Lower leg skin (tissue), 4 donors: Measurements from ENCODE around the gene ADISSP. TPM values are rescaled to one million over a fixed set of nuclear protein-coding genes. Genes with fewer than 3 reads are reported as not detected.

ENCODE experiments used
- DNase-seq, 2 donors: peaks; one replicate each; pipeline ENCODE4 v3.0.0-alpha.2; 2019; ENCODE audit warnings: low spot score in 2 of 2
- H3K4me3 ChIP-seq: fragments of 200-600 bp; sonication (generic); 2 replicates; pipeline ENCODE4 v1.5.1; 2017; ENCODE audit warnings: mild to moderate bottlenecking, low read depth; ENCODE audit not compliant: poor library complexity, severe bottlenecking
- CTCF ChIP-seq, 3 donors: fragments of 450-650 bp; IDR thresholded peaks; one replicate each; pipeline ENCODE4 v1.5.1; 2016; ENCODE audit warnings: antibody characterized with exemption in 3 of 3, mild to moderate bottlenecking in 3 of 3, moderate library complexity in 2 of 3
- POLR2A ChIP-seq, 2 donors: fragments of 450-650 bp; IDR thresholded peaks; one replicate each; pipeline ENCODE4 v1.6.1; 2016 to 2017; ENCODE audit warnings: antibody characterized with exemption in 2 of 2, mild to moderate bottlenecking in 1 of 2, moderate library complexity in 1 of 2
- WGBS, 2 donors: methylation state at CpG; one replicate each; pipeline ENCODE4 v1.1.5; 2018; 5-methylcytosine and 5-hydroxymethylcytosine counted together
- intact Hi-C: fragments of 100-400 bp; cut with DNase I; formaldehyde crosslinking; loops from one replicate; pipeline ENCODE4 v1.15.0; 2023; ENCODE audit warnings: low total_unique reads
- total RNA-seq, 4 donors: library from RNA; depleted of rRNA; stranded (reverse); fragments of >200 nt; gene quantifications; one replicate each; pipeline ENCODE4 v1.1.0, GENCODE V29; 2016

The ADISSP gene
- total RNA-seq, 4 donors from 2014 or later, result 9.7 to 21.8 (median 15.5) TPM

DNA sequence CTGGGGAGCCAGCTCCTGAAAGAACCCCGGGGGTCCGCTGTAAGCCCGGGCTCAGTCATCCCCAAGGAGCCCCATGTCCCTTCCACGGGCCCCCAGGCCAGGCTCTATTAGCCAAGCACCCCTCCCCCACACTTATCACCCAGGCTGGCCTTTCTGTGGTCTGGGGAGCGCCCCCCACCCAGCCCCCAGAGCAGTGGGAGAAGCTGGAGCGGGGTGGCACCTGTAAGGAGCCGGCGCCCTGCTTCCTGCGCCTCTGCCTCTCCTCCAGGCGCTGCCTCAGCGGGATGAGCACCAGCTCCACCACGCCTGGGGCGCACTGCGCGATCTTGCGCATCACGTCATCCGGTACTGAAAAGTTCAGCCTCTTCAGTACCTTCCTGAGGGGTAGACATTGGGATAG, 11.4 kb upstream of the ADISSP start:
- 39 to 69% methylated on average over 16 to 17 of the region's 18 CpGs for WGBS, 2 donors
- intact Hi-C loops, result no loop called here
- no peak for DNase-seq
- no peak for TF ChIP-seq POLR2A (IDR thresholded peaks at IDR 0.05)
- TF ChIP-seq CTCF (IDR thresholded peaks at IDR 0.05), result no peak
- H3K4me3 ChIP-seq, result no peak overlapping the region

GRCh38 chr20:3777716-3778629, 10.4 kb upstream of the ADISSP start:
- no peak for TF ChIP-seq POLR2A (IDR thresholded peaks at IDR 0.05)
- TF ChIP-seq CTCF (IDR thresholded peaks at IDR 0.05), result no peak
- intact Hi-C loops, result no loop called here
- peak overlapping the region; percentile 24 for H3K4me3 ChIP-seq
- peak in 1 of 2 donors; percentile 95 for DNase-seq
- WGBS, 2 donors, result 1 to 10% methylated on average over 19 to 43 of the region's 70 CpGs

GRCh38 chr20:3777381-3777715, 9.8 kb upstream of the ADISSP start:
- intact Hi-C loops, result no loop called here
- no peak for DNase-seq

GRCh38 chr20:3775457-3776108, 8.0 kb upstream of the ADISSP start:
- no peak for TF ChIP-seq CTCF (IDR thresholded peaks at IDR 0.05)

More at GRCh38 chr20:3777381-3777715, 9.8 kb upstream of the ADISSP start:
- no peak for TF ChIP-seq POLR2A (IDR thresholded peaks at IDR 0.05)
- TF ChIP-seq CTCF (IDR thresholded peaks at IDR 0.05), result no peak
- WGBS, 2 donors, result 13 to 15% methylated on average over 10 to 16 of the region's 16 CpGs
- H3K4me3 ChIP-seq, result peak overlapping the region; percentile 24

GRCh38 chr20:3771552-3772058, 4.1 kb upstream of the ADISSP start:
- no peak for DNase-seq
- intact Hi-C loops, result no loop called here
- no peak overlapping the region for H3K4me3 ChIP-seq
- TF ChIP-seq POLR2A (IDR thresholded peaks at IDR 0.05), result no peak
- TF ChIP-seq CTCF (IDR thresholded peaks at IDR 0.05), result no peak
- 81 to 82% methylated on average over 7 of the region's 7 CpGs for WGBS, 2 donors

More at GRCh38 chr20:3775457-3776108, 8.0 kb upstream of the ADISSP start:
- WGBS, 2 donors, result 87 to 94% methylated on average over 4 of the region's 4 CpGs
- intact Hi-C loops, result no loop called here
- no peak overlapping the region for H3K4me3 ChIP-seq
- DNase-seq, result no peak
